Endothelial cell (in vitro differentiated cells): Measurements from ENCODE around the gene DDIT4. TPM values are rescaled to one million over a fixed set of nuclear protein-coding genes. Genes with fewer than 3 reads are reported as not detected.

Source experiments
- DNase-seq: peaks from one replicate; pipeline ENCODE4 v3.0.0; 2021; ENCODE audit warnings: low spot score
- H3K27ac Mint-ChIP-seq: one replicate; pipeline ENCODE4 v1.8.0; 2021; ENCODE audit warnings: mixed read lengths, inconsistent platforms; ENCODE audit not compliant: unreplicated experiment
- H3K27me3 Mint-ChIP-seq: one replicate; pipeline ENCODE4 v1.8.0; 2021; ENCODE audit warnings: mild to moderate bottlenecking, moderate library complexity, mixed read lengths, inconsistent platforms; ENCODE audit not compliant: unreplicated experiment
- H3K36me3 Mint-ChIP-seq: one replicate; pipeline ENCODE4 v1.8.0; 2021; ENCODE audit warnings: mild to moderate bottlenecking, low read depth, mixed read lengths, inconsistent platforms; ENCODE audit not compliant: unreplicated experiment
- H3K4me1 Mint-ChIP-seq: one replicate; pipeline ENCODE4 v1.8.0; 2021; ENCODE audit warnings: mild to moderate bottlenecking, mixed read lengths, inconsistent platforms; ENCODE audit not compliant: unreplicated experiment
- H3K4me3 Mint-ChIP-seq: one replicate; pipeline ENCODE4 v1.8.0; 2021; ENCODE audit warnings: mild to moderate bottlenecking, mixed read lengths, inconsistent platforms; ENCODE audit not compliant: unreplicated experiment
- H3K9me3 Mint-ChIP-seq: one replicate; pipeline ENCODE4 v1.8.0; 2021; ENCODE audit warnings: mixed read lengths, inconsistent platforms; ENCODE audit not compliant: unreplicated experiment
- CTCF ChIP-seq: fragments of 200-600 bp; sonication (generic); IDR thresholded peaks from one replicate; pipeline ENCODE4 v1.5.0; 2021; ENCODE audit warnings: antibody characterized with exemption; ENCODE audit not compliant: unreplicated experiment
- total RNA-seq: library from RNA; stranded (reverse); fragmentation: NEBNext Ultra II Directional; extraction: Animal tissue kit (Norgen Biotek cat#: 25700); gene quantifications from one replicate; pipeline ENCODE4 v1.2.1, GENCODE V29; 2021; ENCODE audit not compliant: unreplicated experiment

Gene DDIT4
- total RNA-seq, 1 donor from 2014 or later: 32.4 TPM

GRCh38 chr10:72316748-72317435, 43.2 kb downstream of the DDIT4 start:
- Mint-ChIP-seq H3K27me3 (peaks cover 6% of the 10 kb centered on the region), H3K4me1 (peaks cover 39% of the 10 kb centered on the region), H3K36me3 (no peaks in the 10 kb centered on the region), H3K27ac (no peak overlapping the region), H3K9me3 (no peaks in the 10 kb centered on the region), H3K4me3 (no peak overlapping the region)
- no peak for TF ChIP-seq CTCF
- no peak for DNase-seq

GRCh38 chr10:72318418-72319262, 44.9 kb downstream of the DDIT4 start:
- peaks cover 6% of the 10 kb centered on the region for H3K27me3 Mint-ChIP-seq

GRCh38 chr10:72319416-72320254, 45.9 kb downstream of the DDIT4 start:
- no peak overlapping the region for H3K4me3 Mint-ChIP-seq
- TF ChIP-seq CTCF: no peak
- peaks cover 9% of the 10 kb centered on the region for H3K27me3 Mint-ChIP-seq

More at GRCh38 chr10:72318418-72319262, 44.9 kb downstream of the DDIT4 start:
- peak overlapping the region; percentile 89 for H3K27ac Mint-ChIP-seq
- no peaks in the 10 kb centered on the region for H3K36me3 Mint-ChIP-seq
- no peak overlapping the region for H3K4me3 Mint-ChIP-seq
- no peaks in the 10 kb centered on the region for H3K9me3 Mint-ChIP-seq
- no peak for TF ChIP-seq CTCF
- no peak for DNase-seq
- H3K4me1 Mint-ChIP-seq: peaks cover 41% of the 10 kb centered on the region

GRCh38 chr10:72320676-72321247, 47.0 kb downstream of the DDIT4 start:
- Mint-ChIP-seq H3K27me3 (peaks cover 10% of the 10 kb centered on the region), H3K27ac (peak overlapping the region; percentile 72), H3K9me3 (no peaks in the 10 kb centered on the region), H3K36me3 (peaks cover 4% of the 10 kb centered on the region), H3K4me3 (no peak overlapping the region), H3K4me1 (peaks cover 44% of the 10 kb centered on the region)
- no peak for DNase-seq
- TF ChIP-seq CTCF: no peak

More at GRCh38 chr10:72319416-72320254, 45.9 kb downstream of the DDIT4 start:
- Mint-ChIP-seq H3K9me3 (no peaks in the 10 kb centered on the region), H3K4me1 (peaks cover 47% of the 10 kb centered on the region), H3K27ac (peak overlapping the region; percentile 89), H3K36me3 (peaks cover 4% of the 10 kb centered on the region)
- peak; percentile 78 for DNase-seq
